ENCODE measurements around the gene RPL32. TPM values are rescaled to one million over a fixed set of nuclear protein-coding genes. Genes with fewer than 3 reads are reported as not detected.
"Not testable (repeated sequence)": the region's sequence is repeated elsewhere in the genome, so short reads cannot be mapped to it uniquely, and the experiment has no call there.

The RPL32 gene
- total and polyA plus RNA-seq, 9 of the 15 experiments (the other 6 are each of a cell fraction or from before 2014, with no cell fraction given): 2,738 to 6,200 (median 4,286) TPM

DNA sequence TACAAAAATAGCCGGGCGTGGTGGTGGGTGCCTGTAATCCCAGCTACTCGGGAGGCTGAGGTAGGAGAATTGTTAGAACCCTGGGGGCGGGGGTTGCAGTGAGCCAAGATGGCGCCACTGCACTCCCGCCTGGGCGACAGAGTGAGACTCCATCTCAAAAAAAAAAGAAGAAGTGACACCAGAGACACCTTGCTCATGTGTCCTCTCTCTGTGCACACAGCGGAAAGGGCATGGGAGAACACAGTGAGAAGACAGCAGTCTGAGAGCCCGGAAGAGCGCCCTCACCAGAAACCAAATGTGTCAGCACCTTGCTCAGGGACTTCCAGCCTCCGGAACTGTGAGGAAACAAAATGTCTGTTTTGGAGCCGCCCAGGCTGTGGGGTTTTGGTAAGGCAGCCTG, 40.5 kb upstream of the RPL32 start:
- H3K79me2 ChIP-seq (ENCODE audit: control insufficient read depth, insufficient read depth, low read length); H3K9me3 ChIP-seq (replicated peaks; ENCODE audit: control insufficient read depth, insufficient read depth, low read depth, low read length); ATAC-seq; H3K4me3 ChIP-seq; CTCF ChIA-PET (ENCODE audit: low intra/inter-chr PET ratio); BruUV-seq (replicated peaks); H4K20me1 ChIP-seq (replicated peaks; ENCODE audit: control insufficient read depth, insufficient read depth, low read length); H3K27me3 ChIP-seq (ENCODE audit: control insufficient read depth in 2 of 2, insufficient read depth in 2 of 2, low read length in 2 of 2); H3K36me3 ChIP-seq (ENCODE audit: control insufficient read depth, insufficient read depth, low read length); H3K9me1 ChIP-seq (ENCODE audit: control insufficient read depth, insufficient read depth, low read length); DNase-seq (ENCODE audit: extremely low read depth in 1 of 4, low spot score in 3 of 4); POLR2A ChIA-PET; H3K27ac ChIP-seq (ENCODE audit: extremely low read depth, low read depth, low read length); intact Hi-C loops (cut with micrococcal nuclease); FAIRE-seq: not testable (repeated sequence)
- in situ Hi-C loops (cut with MboI): loop anchor here (25.0 kb wide), 1 partner anchor 745 kb away; no protein-coding TSS in a partner anchor
- peak overlapping the region; percentile 83 for H2AFZ ChIP-seq (ENCODE audit: low read depth, low read length)
- H3K4me2 ChIP-seq (ENCODE audit: insufficient read depth, low read length): peak overlapping the region; percentile 32; the same call in 1 of the 2 replicates
- peak overlapping the region in 1 of 2 experiments; percentile 10; a peak in 1 of 4 replicates for H3K9ac ChIP-seq (ENCODE audit: insufficient read depth in 1 of 2, low read depth in 2 of 2, low read length in 2 of 2)
- H3K4me1 ChIP-seq (replicated peaks in 1 of 2; ENCODE audit: control insufficient read depth in 2 of 2, insufficient read depth in 2 of 2, low read length in 2 of 2): peaks cover 53 to 80% of the 10 kb centered on the region in 2 experiments
- TF ChIP-seq SPI1 (IDR thresholded peaks at IDR 0.05; ENCODE audit: borderline replicate concordance, low read depth, low read length) (0 out of 2 replicates have a peak, but pooled peaks have one; percentile 11), ZBTB33 (CRISPR knock-in tag; IDR thresholded peaks at IDR 0.05) (peak; percentile 94), YY1 (IDR thresholded peaks at IDR 0.05; ENCODE audit: borderline replicate concordance in 1 of 3, control insufficient read depth in 1 of 3, extremely low read depth in 1 of 3, insufficient read depth in 3 of 3, insufficient read length in 1 of 3, insufficient replicate concordance in 2 of 3, low read depth in 1 of 3, low read length in 2 of 3) (peak in 1 of 3 experiments; percentile 64)
- WGBS (ENCODE audit: insufficient coverage, low coverage, missing lambda C conversion rate): 83% methylated on average over 9 of the region's 12 CpGs
